ENCODE data around the gene CRYL1.

CRYL1 gene

DNA sequence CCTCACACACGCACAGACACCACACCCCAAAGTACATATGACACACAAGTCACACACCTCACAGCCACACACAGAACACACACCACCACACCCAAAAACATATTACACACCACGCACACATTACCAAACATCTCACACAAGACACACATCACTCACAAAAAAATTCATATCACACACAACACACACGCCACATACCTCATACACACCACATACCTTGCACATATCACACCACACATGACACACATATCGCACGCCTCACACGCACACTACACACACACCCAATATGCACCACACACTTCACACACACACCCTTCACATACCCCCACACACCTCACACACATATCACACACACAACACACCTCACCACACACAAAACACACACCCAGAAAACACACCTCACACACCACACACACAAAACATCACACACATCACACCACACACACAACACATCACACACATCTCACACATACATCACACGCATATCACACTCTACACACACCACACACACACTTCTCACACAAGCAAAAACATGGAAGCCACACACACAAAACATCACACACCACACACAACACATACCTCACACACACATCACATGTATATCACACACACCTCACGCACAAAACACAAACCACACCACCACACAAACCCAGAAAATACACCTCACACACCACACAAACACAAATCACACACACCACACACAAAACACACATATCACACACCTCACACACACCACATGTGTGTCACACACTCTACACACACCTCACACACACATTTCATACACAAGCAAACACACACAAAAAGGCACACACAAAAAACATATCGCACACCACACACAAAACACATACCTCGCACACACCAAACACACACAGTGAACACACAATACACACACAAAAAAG, 132.1 kb downstream of the CRYL1 start:
- no peak for DNase-seq

DNA sequence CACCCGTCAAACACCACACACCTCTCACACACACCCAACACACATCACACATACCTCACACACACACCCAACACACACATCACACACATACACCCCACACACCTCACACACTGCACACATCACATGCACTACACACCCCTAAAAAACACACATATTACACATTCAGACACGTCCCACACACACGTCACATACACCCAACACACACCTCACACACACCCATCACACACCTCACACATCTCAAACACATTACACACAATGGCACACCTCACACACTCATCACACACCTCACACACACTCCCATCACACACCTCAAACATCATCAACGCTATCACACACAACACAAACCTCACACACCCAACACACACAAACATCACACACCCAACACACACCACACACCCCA, 133.1 kb downstream of the CRYL1 start:
- no peak for DNase-seq

DNA sequence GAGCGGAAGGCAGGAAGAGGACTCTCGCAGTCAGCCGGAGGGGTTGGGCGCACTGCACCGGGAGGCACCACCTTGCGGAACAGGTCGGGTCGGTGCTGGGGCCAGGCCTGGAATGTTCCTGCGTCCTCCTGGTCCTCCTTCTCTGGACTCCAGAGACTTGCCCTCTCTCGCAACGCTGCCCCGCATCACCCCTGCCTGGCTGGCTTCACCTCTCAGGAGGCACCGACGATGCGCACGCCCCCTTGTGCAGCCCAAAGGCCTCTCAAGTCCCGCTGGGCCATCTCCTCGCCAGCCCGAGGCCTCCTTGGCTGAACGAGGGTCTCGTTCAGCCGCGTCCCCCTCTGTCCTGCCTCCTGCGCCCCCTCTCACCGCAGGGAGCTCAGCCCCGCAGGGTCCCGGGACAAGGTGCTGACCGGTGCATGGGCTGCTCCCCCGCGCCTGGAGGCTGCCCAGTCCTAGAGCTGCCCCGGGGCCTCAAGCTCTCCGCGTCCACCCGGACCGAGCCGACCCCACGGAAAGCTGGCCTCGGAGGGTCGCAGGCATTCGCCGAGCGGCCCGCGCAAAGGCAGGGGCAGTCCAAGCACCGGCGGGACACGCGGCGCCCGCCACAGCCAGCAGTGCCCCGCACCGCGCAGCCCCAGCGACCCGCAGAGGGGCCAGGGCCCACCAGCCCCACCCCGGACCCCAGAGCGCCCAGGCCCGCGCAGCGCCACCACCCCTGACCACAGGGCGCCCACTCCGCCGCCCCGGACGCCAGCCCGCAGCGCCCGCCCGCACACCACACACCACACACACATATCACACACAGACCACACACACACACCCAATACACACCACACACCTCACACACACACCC, 133.8 kb downstream of the CRYL1 start:
- DNase-seq = no peak

DNA sequence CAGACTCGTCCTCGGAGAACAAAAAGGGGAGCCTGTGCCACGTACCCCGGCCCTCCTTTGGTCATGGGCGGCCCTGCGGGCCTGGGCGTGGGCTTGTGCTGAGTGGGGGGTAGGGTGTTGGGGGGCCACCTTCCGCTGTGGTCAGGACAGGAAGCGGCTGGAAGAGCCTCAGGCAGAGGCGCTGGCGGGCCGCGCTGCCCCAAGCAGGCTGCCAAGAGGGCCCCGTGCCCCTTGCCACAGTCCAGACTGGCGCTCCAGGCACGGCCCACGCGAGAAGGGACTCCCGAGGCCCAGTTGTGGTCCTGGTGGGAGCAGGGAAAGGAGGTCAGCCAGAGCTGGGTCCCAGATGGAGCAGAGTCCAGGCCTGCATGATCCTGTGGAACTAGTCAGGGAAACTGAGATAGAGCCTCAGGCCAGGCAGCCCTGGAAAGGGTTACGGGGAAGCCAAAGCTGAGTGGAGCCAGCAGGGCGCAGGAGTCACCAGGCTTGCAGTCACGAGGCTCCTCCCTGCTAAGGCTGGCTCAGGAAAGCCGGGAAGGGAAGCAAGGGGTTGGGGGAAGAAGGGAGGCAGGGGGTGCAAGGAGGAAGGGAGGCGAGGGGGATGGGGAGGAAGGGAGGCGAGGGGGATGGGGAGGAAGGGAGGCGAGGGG, 135.0 kb downstream of the CRYL1 start:
- DNase-seq = no peak

DNA sequence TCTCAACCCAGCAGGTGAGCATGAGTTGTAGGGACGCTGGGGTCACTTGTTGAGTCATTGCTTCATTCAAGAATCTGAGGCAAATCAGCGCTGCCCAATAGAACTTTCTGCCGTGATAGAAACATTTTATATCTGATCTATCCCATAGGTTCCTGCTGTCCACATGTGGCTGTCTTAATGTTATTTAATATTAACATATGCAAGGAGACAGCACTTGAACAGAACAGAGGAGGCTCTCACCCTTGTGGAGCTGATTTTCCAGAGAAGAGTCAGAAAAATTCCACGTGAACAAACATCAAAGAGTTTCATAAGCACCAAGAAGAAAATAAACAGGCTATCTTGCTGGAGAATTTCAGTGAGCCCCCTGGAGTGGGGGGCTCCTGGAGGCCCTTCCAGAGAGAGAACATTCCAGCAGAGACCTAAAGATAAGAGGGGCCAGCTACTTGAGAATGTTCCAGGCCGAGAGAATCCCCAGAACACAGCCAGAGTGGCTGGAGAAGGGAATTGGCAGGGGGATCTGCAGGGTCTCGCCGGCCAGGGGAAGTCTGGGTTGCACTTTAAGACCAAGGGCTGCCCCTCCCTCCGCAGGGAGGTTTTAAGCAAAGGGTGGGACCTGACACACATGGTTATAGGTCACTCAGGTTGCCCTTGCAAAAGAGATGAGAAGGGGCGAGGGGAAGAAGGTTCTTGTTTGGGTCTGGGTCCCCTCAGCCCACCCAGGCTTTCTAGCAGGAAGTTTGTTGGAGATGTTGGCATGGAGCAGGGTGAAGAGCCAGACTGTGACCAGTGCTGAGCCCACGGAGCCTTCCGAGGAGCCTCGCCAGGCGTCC, 135.7 kb downstream of the CRYL1 start:
- no peak for DNase-seq

DNA sequence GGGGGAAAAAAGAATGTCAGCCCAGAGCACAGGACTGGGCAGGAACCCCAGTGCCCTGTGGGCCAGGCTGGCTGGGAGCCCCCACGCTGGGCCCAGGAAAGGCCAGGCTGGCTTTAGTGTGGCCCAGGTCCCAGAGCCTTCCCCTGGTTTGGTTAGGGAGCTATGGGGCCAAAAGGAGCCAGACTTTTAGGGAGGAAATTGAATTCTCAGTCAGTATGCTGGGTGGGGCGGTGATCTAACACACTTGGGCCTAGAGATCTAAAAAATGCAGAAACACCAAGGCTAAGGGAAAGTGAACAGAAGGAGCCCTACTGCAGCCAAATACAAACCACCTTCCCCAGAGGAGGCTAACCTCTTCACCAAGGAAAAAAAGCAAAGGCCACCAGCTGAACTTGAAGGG, 137.5 kb downstream of the CRYL1 start:
- DNase-seq = no peak

DNA sequence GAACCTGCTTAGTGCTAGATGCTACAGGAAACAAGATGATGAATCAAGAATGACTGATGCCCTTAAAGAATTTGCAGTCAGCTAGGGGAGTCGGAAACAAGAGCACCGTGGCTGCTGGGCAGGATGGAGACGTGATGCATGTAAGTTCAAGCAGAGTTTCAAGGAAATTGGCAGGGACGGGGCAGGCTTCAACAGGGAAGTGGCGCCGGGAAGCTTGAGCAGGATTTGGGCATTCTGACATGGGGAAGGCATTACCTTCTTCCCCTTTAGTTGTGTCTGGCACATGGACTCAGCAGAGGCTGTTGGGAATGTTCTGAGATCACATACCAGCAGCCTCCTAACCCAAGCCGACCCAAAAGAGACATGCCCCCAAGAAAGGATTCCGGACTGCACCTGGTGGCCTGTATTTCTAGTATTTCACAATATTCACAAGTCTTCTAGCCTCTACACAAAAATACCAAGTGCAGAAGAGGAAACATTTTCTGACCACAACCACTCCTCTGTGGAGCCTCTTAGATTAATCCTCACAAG, 138.2 kb downstream of the CRYL1 start:
- DNase-seq = no peak

DNA sequence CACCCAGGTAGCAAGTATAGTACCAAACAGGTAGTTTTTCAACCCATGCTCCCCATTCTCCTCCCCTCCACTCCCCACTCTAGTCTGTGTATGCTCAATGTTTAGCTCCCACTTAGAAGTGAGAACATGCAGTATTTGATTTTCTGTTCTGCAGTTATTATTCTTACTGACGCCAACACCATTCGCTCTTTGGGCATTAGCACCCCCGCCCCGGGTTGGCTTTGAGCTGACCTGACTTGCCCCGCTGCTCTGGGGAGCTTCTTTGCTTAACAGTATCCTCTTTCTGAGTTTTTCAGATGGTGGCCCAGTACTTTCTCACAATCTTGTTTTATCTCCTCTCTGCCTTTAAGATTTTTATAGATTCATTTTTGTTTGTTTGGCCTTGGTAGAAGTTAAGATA, 138.7 kb downstream of the CRYL1 start:
- DNase-seq = no peak

DNA sequence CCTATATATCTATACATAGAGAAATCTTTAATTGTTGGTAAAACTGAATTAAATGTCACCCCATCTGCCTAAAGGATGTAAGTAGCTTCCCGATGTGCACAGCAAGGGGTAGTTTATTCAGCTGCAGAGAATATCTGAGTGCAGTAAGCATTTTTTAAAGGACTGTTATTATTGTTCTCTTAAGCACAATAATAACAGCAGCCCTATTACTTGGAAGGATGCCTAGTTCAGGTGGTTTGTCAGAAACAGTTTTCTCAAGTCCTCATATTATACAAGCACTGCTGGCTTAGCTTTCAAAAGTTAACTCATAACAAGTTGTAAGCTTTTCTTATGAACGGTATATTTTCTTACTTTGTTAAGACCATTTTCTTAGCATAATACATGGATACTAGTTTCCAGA, 142.6 kb downstream of the CRYL1 start:
- DNase-seq = no peak

DNA sequence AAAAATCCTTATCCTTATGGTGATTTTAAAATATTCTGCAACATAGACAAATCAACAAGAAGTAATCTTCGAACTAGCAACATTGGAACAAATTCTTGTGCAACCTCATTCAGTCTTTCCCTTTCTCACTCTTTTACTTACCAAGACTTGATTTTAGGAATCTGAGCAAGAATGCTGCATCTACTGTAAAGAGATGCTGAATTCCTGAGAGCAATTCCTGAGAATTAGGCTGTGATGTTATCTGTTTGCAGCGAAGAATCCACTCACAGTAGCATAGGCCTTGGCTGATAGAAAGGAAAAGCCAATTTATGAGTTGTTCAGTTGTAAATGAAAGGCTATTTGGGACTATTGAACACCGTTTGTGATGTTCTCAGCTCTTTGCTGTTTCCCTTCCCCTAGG, 144.3 kb downstream of the CRYL1 start:
- DNase-seq = no peak

DNA sequence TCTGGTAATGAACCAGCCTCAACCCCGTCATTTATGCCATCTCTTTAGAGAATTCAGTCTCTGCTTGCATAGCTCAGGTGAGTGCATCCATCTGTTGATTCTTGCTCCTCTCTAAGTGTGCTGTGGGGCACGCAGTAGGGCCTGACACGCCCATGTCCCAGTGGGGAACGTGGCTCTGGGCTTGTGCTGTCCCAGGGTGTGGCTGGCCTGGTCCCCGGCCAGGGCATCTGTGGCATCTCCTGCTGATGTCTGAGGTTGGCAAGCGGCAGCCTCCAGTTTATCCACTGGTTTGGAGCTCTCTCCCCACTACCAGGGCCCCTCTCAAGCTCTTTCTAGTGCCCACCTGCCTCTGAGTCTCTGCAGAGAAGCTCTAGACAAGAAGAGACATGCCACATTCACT, 146.9 kb downstream of the CRYL1 start:
- DNase-seq = no peak

DNA sequence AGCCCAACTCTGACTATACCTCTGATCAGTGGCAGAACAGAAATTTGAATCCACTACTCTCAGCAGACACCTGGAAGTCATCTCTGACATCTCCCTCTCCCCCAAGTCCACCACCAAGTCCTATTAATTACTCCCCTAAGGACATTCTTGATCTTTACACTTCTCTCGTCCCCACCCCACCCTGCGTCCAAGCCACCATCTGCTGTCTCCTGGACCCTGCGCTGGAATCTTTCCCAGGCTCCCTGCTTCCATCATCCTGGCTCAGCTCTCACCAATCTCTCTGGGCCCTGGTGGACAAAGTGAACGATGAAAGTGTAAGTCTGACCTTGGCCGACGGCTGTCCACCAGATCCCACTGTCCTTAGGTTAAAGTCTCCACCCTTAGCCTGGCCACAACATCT, 147.9 kb downstream of the CRYL1 start:
- DNase-seq = no peak

DNA sequence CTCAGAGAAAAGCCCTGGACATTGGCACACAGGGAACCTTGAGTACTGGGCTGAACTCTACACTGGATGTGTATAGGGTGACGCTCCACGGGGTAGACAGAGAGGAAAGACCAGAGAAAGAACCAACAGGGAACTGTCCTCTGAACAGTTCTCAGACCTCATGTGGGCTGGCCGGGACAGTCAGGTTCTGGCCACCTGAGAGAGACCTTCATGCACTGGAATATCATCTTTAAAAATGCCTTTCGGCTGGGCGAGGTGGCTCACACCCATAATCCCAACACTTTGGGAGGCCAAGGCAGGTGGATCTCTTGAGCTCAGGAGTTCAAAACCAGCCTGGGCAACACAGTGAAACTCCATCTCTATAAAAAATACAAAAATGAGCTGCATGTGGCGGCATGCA, 149.8 kb downstream of the CRYL1 start:
- no peak for DNase-seq

DNA sequence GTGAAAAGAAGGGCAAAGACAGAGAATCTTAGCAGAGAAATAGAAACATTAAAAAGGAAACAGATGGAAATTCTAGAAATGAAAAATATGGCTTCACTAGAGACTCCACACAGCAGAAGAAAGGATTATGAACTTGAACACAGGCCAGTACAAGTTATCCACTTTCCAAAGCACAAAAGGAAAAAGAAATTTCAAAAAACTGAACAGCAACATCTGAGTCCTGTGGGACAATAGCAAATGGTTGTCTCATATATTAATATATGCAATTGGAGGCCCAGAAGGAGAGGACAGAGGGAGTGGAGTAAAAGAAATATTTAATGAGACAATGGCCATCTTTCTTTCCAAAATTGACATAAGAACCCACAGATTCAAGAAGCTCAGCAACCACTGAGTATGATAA, 151.8 kb downstream of the CRYL1 start:
- DNase-seq = no peak

DNA sequence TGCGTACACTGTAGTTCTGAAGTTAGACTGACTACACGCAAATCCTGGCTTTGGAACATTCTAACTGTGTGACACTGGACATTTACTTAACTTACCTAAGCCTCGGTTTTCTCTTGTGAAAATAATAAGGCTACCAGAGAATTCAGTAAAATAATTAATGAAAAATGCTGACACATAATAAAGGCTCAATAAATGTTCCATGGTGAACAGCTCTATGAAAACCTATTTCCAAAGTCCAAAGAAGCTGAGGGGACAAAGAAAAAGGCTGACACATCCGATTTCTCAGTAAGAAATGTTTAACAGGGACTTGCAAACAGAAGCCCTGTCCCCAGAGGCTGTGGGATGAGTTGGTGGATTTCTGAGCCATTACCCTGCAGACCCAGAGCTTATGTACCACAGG, 153.8 kb downstream of the CRYL1 start:
- DNase-seq = no peak

DNA sequence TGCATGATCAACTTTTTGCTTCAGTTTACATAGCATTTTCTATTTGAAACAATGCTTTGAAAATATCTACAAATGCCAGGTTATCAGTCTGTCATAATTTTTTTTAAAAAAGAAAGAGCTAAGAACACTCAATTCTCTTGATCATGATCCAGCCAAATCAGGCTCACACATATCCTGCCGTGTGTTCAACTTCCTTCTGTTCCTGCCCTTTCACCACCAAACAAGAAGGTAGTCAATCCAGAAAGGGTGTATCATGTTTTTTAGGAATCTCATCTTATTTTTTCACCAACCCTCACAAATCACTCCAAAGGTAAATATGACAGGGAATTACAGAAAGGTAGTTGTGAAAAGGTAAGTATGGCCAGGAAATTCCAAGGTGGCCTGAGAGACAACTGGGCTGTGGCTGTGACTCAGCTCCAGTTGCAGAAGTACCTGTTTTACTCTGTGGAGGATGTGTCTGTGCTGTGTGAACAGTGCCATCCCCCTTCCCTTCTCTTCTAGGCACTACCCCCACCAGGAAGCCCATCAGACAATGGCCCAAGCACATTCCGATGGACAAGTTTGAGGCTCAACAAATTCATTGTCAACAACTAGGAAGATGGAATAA, 154.7 kb downstream of the CRYL1 start:
- DNase-seq = no peak

DNA sequence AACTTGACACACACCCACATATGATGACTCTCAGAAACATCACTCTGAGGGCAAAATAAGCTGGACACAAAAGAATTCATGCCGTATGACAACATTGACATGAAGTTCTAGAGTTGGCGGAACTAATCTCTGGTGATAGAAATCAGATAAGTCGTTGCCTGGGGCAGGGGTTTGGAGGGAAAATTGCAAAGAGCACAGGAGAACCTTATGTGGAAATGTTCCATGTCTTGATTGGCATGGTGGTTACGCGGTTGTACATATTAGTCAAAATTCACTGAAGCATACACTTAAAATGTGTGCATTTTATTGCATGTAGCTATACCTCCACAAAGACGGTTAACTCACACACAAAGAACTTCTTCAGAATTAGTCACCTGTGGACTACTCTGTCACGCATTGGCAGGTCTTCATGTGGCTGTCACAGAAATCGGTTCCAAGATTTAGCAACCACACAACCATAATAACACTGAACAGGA, 155.7 kb downstream of the CRYL1 start:
- DNase-seq = no peak

DNA sequence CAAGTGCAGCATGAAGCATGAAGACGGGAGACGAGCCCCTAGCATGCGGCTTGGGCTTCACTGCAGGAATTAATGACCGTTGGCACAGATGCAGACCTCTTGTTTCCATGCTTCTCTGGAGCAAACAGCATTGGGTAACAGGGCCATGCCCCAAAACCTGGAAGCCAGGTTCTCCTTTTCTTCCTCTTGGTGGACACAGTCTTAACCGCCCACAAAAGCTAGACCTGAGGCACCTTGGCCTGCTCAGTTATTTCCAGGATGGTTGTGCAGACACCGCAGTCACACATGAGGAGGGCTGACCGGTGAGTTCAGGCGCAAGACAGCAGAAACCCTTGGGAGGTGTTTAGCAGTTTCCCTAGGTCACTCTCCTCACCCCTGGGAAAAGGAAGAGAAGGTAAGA, 159.6 kb downstream of the CRYL1 start:
- DNase-seq = no peak

DNA sequence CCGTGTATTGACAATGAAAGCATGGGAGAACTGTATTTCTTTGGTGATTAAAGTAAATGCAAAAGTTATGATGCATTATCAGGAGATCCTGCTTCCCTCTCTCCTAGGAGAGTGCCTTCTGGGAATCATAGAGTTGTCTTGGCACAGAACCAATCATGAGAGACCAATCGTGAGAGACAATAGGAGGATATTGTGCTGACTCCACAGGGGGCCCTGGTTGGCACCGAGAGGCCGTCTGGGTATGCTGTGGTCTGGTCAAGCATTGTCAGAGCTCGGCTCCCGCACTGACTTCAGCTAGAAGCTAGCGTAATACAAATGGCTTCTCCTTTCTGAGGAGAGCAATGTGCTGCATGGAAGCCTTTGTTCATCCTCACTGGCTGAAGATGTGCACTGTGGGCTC, 162.1 kb downstream of the CRYL1 start:
- DNase-seq = no peak

DNA sequence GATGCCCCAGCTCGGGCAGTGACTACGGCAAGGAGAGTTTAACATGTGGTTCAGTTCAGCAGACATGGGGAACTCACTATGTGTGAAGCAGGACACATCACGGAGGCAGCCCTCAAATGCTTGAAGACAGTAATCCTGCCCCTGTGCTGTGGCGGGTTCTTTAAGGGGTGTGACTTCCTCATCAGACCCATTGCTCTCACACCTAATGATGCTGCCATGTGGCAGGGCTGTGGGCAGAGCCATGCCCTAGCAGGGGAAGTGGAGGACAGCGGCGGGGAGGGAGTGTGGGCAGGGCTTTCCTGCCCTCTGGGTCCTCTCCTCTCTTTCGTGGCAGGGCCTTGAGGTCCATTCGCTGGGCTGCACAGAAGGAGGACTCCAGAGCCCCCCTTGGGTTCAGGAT, 162.5 kb downstream of the CRYL1 start:
- DNase-seq = no peak

DNA sequence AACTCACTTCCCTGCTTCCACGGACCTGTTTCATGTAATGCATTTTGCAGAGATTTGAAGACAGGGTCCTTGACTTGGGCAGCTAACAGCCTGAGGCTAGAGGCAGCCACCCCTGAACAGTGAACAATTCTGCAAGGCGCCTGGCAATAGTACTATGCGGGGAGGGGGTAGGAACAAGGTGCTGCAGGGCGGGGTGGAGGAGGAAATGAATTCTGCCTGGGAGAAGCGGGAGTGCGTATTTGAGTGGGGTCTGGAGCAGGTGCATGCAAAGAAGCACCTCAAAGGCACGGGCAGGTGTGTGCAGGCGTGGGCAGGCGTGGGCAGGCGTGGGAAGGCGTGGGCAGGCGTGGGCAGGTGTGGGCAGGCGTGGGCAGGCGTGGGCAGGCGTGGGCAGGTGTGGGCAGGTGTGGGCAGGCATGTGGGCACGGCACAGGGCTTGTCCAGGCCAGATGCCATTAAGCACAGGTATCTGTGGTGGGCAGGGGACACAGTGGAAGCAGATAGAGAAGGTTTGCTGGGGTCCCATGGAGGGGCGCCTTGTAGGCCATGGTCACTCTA, 163.1 kb downstream of the CRYL1 start:
- no peak for DNase-seq

Measured in amniotic stem cell (primary cell).